GM19035 (cell line): ENCODE measurements around the gene FPR1.
"Not testable (repeated sequence)": the region's sequence is repeated elsewhere in the genome, so short reads cannot be mapped to it uniquely, and the experiment has no call there.

Source experiments
- ATAC-seq: cut with Tn5 transposase; IDR thresholded peaks from one replicate; pipeline ENCODE4 v1.9.1; 2021; ENCODE audit not compliant: unreplicated experiment

The FPR1 gene

GRCh38 chr19:51779703-51780102 lies 28.0 kb upstream of the FPR1 start:
- ATAC-seq: no peak

- no peak for ATAC-seq
Measured at GRCh38 chr19:51779181-51779580, 27.5 kb upstream of the FPR1 start.

- no peak for ATAC-seq
Measured at GRCh38 chr19:51777570-51778462, 26.1 kb upstream of the FPR1 start.

- ATAC-seq: not testable (repeated sequence)
Measured at GRCh38 chr19:51776561-51776960, 24.9 kb upstream of the FPR1 start.

- ATAC-seq: no peak
Measured at GRCh38 chr19:51772977-51773376, 21.3 kb upstream of the FPR1 start.

GRCh38 chr19:51771376-51772130 lies 19.9 kb upstream of the FPR1 start:
- no peak for ATAC-seq

GRCh38 chr19:51766461-51766860 lies 14.8 kb upstream of the FPR1 start:
- no peak for ATAC-seq

GRCh38 chr19:51765086-51765485 lies 13.4 kb upstream of the FPR1 start:
- no peak for ATAC-seq

GRCh38 chr19:51761696-51762095 lies 10.0 kb upstream of the FPR1 start:
- ATAC-seq: no peak

GRCh38 chr19:51760697-51761356 lies 9.1 kb upstream of the FPR1 start, which contains the start of gene FPR2:
TSS of gene FPR2 (plus strand) at chr19:51761180. CDS start at chr19:51768659, 7,479 bp downstream.
- no peak for ATAC-seq

- no peak for ATAC-seq
Measured at GRCh38 chr19:51755571-51755970, 3.9 kb upstream of the FPR1 start.

GRCh38 chr19:51754770-51755169 lies 3.1 kb upstream of the FPR1 start:
- no peak for ATAC-seq

GRCh38 chr19:51754109-51754508 lies 2.4 kb upstream of the FPR1 start:
- no peak for ATAC-seq

- ATAC-seq: no peak
Measured at GRCh38 chr19:51750400-51751094, 1.1 kb downstream of the FPR1 start.

- ATAC-seq: no peak
Measured at GRCh38 chr19:51749979-51750378, 1.7 kb downstream of the FPR1 start.

GRCh38 chr19:51746731-51747130 lies 4.9 kb downstream of the FPR1 start:
- no peak for ATAC-seq

- no peak for ATAC-seq
Measured at GRCh38 chr19:51743405-51743804, 8.3 kb downstream of the FPR1 start.

- ATAC-seq: no peak
Measured at GRCh38 chr19:51742789-51743188, 8.9 kb downstream of the FPR1 start.

GRCh38 chr19:51740356-51740755 lies 11.3 kb downstream of the FPR1 start:
- ATAC-seq: no peak

- ATAC-seq: no peak
Measured at GRCh38 chr19:51739466-51740213, 12.0 kb downstream of the FPR1 start.
